Posterior cingulate gyrus (tissue), 11 donors: ENCODE measurements around the gene BCL2.
A peak's percentile ranks its signal among the peaks of the same experiment; 100 is the strongest.

Experiments
- DNase-seq, 10 donors: peaks; one replicate each; pipeline versions ENCODE4 v3.0.0 to v3.0.0-alpha.2; 2020 to 2021; ENCODE audit warnings: mixed read lengths in 3 of 10
- intact Hi-C: fragments of 100-400 bp; cut with DNase I; formaldehyde crosslinking; loops from one replicate; pipeline ENCODE4 v1.15.1; 2023

The BCL2 gene

DNA sequence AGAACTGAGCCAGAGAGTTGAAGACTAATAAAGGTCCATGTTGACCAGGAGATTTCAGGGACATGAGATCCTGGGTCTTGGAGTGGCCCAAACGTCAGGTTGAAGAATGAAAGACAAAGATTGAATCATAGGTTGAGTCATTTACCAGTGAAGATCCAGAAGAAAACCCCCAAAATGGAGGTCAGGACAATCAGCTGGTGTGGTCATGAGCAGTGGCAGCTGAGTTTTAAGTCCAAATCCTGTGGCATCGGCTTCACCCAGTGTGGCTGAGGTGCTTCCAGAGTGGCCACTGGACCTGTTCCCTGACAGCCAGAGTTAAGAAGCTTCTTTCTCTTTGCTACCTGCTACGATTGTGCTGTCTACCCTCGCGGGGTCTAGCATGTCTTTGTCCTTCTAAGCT is 234.0 kb downstream of the BCL2 start:
- intact Hi-C loops: no loop called here
- no peak for DNase-seq

DNA sequence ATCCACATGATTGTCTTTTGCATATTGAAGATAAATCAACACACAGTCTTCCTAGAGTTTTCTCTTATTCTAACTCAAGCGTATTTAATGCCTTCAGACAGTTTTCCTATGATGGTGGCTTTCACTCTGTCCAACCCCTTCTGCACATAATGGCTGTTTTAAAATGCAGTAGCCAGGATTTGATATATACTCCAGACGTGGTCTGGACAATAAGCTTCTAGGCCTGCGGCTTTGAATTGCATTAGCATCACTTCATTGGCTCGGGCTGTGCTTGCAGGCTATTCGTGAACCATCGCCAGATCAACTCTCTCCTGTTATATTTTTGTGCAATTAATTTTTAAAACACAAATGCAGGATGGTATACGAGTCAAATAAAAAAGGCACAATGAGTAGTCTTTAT is 235.3 kb downstream of the BCL2 start:
- intact Hi-C loops: no loop called here
- no peak for DNase-seq

DNA sequence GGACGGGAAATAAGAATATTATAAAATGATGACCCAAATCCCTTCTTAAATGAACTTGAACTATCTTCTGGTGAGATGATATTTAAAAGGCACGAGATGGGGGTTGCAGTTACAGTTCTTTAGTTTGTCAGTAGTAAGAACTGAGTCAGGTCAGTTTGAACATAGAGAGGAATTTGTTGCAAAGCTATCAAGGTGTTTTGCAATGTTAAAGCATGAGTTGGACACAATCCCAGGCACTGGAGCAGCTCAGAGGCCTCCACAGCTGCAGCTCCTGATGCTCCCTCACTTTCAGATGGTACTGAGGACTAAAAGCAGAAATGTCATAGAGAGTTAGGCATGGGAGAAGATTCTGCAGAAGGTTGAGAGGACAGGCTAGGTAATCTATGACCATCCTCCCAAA is 236.0 kb downstream of the BCL2 start:
- intact Hi-C loops: no loop called here
- DNase-seq: no peak

DNA sequence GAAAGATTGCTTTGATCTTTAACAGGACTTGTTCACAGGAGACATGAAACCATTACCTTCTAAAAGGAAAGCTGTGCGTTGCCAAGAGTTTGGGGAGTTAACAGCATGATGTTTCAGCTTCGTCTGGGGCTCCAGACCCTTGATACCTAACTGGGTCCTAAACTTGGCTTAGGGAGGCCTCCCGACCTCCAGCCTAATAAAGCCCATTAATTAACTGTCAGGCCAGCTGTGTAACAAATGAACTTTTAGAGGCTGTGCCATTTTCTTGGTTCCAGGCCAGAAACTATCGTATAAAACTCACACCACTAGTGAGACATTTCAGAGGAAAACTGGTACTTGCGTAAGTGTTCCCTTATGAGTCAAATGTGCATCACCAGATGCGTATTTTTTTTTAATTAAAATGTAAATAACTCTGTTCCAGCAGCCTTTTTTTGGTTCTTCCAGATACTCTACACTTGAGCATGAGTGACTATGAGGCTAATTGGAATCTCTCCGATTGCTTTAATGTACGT is 236.5 kb downstream of the BCL2 start:
- DNase-seq: no peak
- intact Hi-C loops: no loop called here

- intact Hi-C loops: no loop called here
- no peak for DNase-seq
Observed at GRCh38 chr18:63082366-63083019, 237.1 kb downstream of the BCL2 start.

- intact Hi-C loops: no loop called here
- DNase-seq: no peak
Observed at GRCh38 chr18:63079114-63079513, 240.5 kb downstream of the BCL2 start.

DNA sequence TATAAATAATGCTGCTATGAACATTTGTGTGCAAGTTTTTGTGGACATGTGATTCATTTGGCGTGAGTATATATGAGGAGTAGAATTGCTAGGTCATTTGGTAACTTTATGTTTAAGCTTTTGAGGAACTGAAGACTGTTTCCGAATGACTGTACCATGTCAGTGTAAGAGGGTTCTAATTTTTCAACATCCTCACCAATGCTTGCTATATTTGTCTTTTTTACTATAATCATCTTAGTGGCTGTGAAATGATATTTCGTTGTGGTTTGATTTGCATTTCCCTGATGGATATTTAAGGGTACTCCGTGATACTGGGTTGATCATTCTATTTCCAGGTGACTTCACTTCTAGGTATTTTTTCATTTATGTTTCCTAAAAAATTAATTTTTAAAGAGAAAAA is 241.1 kb downstream of the BCL2 start:
- intact Hi-C loops: no loop called here
- no peak for DNase-seq

GRCh38 chr18:63074981-63075404 is 244.6 kb downstream of the BCL2 start:
- intact Hi-C loops: no loop called here
- peak; percentile 67 to 97 (median 84) for DNase-seq

DNA sequence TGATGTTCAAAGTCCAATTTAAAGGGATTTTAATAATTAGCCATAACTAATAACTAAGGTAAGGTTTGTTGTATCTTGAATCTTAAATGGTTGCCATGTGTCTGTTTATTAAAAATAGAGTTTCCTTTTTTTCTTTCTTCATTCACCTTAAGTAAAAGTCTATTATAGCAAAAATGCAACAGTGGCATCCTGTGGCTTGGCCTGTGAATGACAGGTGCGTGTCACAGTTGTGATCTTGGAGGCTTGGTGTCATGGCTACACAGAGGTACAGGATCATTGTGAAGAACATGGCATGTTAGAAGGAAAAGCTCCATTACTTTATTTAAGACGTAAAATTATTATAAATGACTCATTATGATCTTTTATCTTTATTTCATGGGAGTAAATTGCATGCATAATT is 246.1 kb downstream of the BCL2 start:
- intact Hi-C loops: no loop called here
- no peak for DNase-seq
